Smooth muscle cell (in vitro differentiated cells): ENCODE measurements around the gene MYOCD. TPM values are rescaled to one million over a fixed set of nuclear protein-coding genes. Genes with fewer than 3 reads are reported as not detected.

Experiments used
- DNase-seq: peaks from one replicate; lab custom pipeline; 2025; ENCODE audit not compliant: unreplicated experiment; lab: John Stamatoyannopoulos, UW
- H2AFZ ChIP-seq: fragments of 200-600 bp; sonication (generic); 2 replicates; pipeline ENCODE4 v1.6.0; 2016; ENCODE audit warnings: antibody characterized with exemption, low read depth, mild to moderate bottlenecking
- H3F3A ChIP-seq: fragments of 200-600 bp; sonication (generic); 2 replicates; pipeline ENCODE4 v1.6.0; 2017; ENCODE audit warnings: antibody characterized with exemption, low read depth
- H3K27ac ChIP-seq: fragments of 200-600 bp; sonication (generic); 2 replicates; pipeline ENCODE4 v1.5.1; 2016; ENCODE audit warnings: low read depth, mild to moderate bottlenecking
- H3K27me3 ChIP-seq: fragments of 200-600 bp; sonication (generic); 2 replicates; pipeline ENCODE4 v1.6.1; 2016; ENCODE audit warnings: low read depth, mild to moderate bottlenecking
- H3K36me3 ChIP-seq: fragments of 200-600 bp; sonication (generic); 2 replicates; pipeline ENCODE4 v1.5.1; 2016; ENCODE audit warnings: low read depth
- H3K4me1 ChIP-seq: fragments of 200-600 bp; sonication (generic); 2 replicates; pipeline ENCODE4 v1.5.1; 2016; ENCODE audit warnings: low read depth
- H3K4me2 ChIP-seq: fragments of 200-600 bp; sonication (generic); 2 replicates; pipeline ENCODE4 v1.6.0; 2016; ENCODE audit warnings: mild to moderate bottlenecking
- H3K4me3 ChIP-seq: fragments of 200-600 bp; sonication (generic); 2 replicates; pipeline ENCODE4 v1.5.1; 2016; ENCODE audit warnings: mild to moderate bottlenecking
- H3K79me2 ChIP-seq: fragments of 200-600 bp; sonication (generic); 2 replicates; pipeline ENCODE4 v1.6.0; 2016; ENCODE audit warnings: low read depth, mild to moderate bottlenecking
- H3K9ac ChIP-seq: fragments of 200-600 bp; sonication (generic); 2 replicates; pipeline ENCODE4 v1.6.0; 2016; ENCODE audit warnings: low read depth
- H3K9me3 ChIP-seq: fragments of 200-600 bp; sonication (generic); replicated peaks from 2 replicates; pipeline ENCODE4 v1.5.1; 2016; ENCODE audit warnings: low read depth
- H4K20me1 ChIP-seq: fragments of 200-600 bp; sonication (generic); 2 replicates; pipeline ENCODE4 v1.6.0; 2016; ENCODE audit warnings: low read depth
- WGBS: methylation state at CpG from one replicate; pipeline ENCODE4 v1.1.7; 2016; ENCODE audit warnings: low lambda C conversion rate; 5-methylcytosine and 5-hydroxymethylcytosine counted together
- polyA plus RNA-seq: library from polyadenylated mRNA; unstranded; fragments of >200 nt; fragmentation: Nextera tagmentation; extraction: Ambion mirVana; gene quantifications from 2 replicates; pipeline ENCODE4 v1.2.1, GENCODE V29; 2016
- total RNA-seq: library from RNA; depleted of rRNA; stranded (reverse); fragments of >200 nt; gene quantifications from 2 replicates; pipeline ENCODE4 v1.2.3, GENCODE V29; 2014
- TF ChIP-seq, protein P1 (sequence below): fragments of 200-600 bp; sonication (generic); IDR thresholded peaks from 2 replicates; pipeline ENCODE4 v1.5.1; 2017; ENCODE audit warnings: borderline replicate concordance, mild to moderate bottlenecking, antibody characterized with exemption; ENCODE audit not compliant: insufficient read depth, poor library complexity, severe bottlenecking

The MYOCD gene
- total and polyA plus RNA-seq, 2 experiments from 2014 or later = 0.58 to 1.8 TPM

DNA sequence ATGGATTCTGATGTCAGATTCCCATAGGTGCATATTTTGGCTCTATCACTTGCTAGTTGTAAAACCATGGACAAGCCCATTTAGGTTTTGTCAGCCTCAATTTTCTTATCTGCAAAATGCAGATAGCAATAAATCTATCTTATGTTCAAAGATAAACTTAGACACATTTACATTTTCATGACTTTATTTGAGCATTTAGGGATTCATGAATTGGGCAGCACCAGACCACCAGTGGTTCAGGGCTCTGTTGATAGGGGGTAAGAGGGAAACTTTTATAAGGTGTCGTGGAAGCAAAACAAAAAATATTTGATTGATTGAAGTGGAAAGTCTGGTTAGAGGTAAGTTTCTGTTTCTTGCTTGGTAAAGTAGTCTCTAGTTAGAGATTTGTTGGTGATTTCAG lies 140.9 kb downstream of the MYOCD start:
- Histone ChIP-seq H2AFZ (no peak overlapping the region), H4K20me1 (no peaks in the 10 kb centered on the region), H3K79me2 (no peaks in the 10 kb centered on the region), H3F3A (no peaks in the 10 kb centered on the region), H3K4me3 (no peak overlapping the region), H3K27me3 (no peaks in the 10 kb centered on the region), H3K36me3 (no peaks in the 10 kb centered on the region), H3K9ac (no peak overlapping the region), H3K27ac (no peak overlapping the region), H3K9me3 (peaks cover 6% of the 10 kb centered on the region), H3K4me1 (no peaks in the 10 kb centered on the region), H3K4me2 (no peak overlapping the region)
- 98% methylated on average over 1 of the region's 1 CpG for WGBS
- TF ChIP-seq, protein P1, sequence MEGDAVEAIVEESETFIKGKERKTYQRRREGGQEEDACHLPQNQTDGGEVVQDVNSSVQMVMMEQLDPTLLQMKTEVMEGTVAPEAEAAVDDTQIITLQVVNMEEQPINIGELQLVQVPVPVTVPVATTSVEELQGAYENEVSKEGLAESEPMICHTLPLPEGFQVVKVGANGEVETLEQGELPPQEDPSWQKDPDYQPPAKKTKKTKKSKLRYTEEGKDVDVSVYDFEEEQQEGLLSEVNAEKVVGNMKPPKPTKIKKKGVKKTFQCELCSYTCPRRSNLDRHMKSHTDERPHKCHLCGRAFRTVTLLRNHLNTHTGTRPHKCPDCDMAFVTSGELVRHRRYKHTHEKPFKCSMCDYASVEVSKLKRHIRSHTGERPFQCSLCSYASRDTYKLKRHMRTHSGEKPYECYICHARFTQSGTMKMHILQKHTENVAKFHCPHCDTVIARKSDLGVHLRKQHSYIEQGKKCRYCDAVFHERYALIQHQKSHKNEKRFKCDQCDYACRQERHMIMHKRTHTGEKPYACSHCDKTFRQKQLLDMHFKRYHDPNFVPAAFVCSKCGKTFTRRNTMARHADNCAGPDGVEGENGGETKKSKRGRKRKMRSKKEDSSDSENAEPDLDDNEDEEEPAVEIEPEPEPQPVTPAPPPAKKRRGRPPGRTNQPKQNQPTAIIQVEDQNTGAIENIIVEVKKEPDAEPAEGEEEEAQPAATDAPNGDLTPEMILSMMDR = no peak
- no peak for DNase-seq

DNA sequence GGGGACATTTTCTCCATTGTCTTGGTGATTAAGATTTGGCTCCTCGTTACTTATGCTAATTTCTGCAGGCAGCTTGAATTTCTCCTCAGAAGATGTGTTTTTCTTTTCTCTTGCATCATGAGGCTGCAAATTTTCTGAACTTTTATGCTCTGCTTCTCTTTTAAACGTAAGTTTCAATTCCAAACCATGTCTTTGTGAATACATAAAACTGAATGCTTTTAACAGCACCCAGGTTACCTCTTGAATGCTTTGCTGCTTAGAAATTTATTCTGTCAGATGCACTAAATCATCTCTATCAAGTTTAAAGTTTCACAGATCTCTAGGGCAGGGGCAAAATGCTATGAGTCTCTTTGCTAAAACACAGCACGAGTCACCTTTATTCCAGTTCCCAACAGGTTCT lies 143.0 kb downstream of the MYOCD start:
- no peak overlapping the region for H3K27ac ChIP-seq
- no peaks in the 10 kb centered on the region for H3K27me3 ChIP-seq
- no peaks in the 10 kb centered on the region for H4K20me1 ChIP-seq
- 96% methylated on average over 3 of the region's 3 CpGs for WGBS
- no peaks in the 10 kb centered on the region for H3K36me3 ChIP-seq
- no peak overlapping the region for H3K4me2 ChIP-seq
- peaks cover 6% of the 10 kb centered on the region for H3K9me3 ChIP-seq
- DNase-seq = no peak
- H3K9ac ChIP-seq = no peak overlapping the region
- TF ChIP-seq, protein P1 = no peak
- H3K4me3 ChIP-seq = no peak overlapping the region
- no peak overlapping the region for H2AFZ ChIP-seq
- no peaks in the 10 kb centered on the region for H3K4me1 ChIP-seq
- H3F3A ChIP-seq = no peaks in the 10 kb centered on the region
- no peaks in the 10 kb centered on the region for H3K79me2 ChIP-seq

DNA sequence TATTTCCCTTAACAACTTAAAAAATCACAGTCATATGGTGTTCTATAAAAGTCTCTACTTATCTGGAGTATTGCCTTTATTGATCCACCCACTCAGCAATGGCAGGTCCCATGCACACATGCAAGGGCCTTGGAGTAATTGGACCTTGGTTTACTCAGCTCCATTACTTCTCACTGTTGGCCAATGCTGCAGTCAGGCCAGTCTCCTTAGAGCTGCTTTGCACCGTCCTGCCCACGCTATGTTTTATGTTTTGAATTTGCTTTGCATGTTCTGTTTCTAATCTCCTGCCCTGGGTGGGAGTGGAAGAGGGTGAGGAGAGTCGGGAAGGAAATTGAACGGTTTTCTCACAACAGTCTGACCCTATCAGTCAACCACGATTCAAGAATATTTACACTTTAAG lies 147.2 kb downstream of the MYOCD start:
- H3K27ac ChIP-seq = no peak overlapping the region
- 68% methylated on average over 5 of the region's 5 CpGs for WGBS
- H3K9me3 ChIP-seq = peaks cover 5% of the 10 kb centered on the region
- no peak for DNase-seq
- TF ChIP-seq, protein P1 = no peak
- H4K20me1 ChIP-seq = no peaks in the 10 kb centered on the region
- H3F3A ChIP-seq = no peaks in the 10 kb centered on the region
- H3K4me2 ChIP-seq = no peak overlapping the region
- H3K36me3 ChIP-seq = no peaks in the 10 kb centered on the region
- H3K79me2 ChIP-seq = no peaks in the 10 kb centered on the region
- no peaks in the 10 kb centered on the region for H3K27me3 ChIP-seq
- H3K9ac ChIP-seq = no peak overlapping the region
- no peak overlapping the region for H2AFZ ChIP-seq
- no peaks in the 10 kb centered on the region for H3K4me1 ChIP-seq
- H3K4me3 ChIP-seq = no peak overlapping the region

DNA sequence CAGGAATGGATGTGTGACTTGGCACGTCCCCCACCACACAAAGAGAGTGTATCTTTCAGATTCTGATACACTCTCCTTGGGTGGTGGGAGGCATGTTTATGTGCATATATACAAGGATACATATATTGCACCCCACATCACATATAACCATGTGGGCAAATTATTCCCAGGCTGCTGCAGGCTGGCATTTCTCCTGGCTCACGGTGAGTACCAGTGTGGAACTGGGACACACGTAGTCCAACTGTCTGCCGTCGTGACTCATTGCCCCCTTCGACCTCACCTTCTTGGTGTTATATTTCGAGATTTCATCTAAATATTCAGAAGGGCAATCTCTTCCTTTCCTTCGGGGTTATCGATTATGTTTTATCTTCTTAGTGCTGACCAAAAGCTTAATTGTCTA lies 148.0 kb downstream of the MYOCD start:
- Histone ChIP-seq H3K27ac (no peak overlapping the region), H3K36me3 (no peaks in the 10 kb centered on the region), H3K4me3 (no peak overlapping the region), H3K27me3 (no peaks in the 10 kb centered on the region), H3K9me3 (no peaks in the 10 kb centered on the region), H3K4me1 (no peaks in the 10 kb centered on the region), H3K79me2 (no peaks in the 10 kb centered on the region), H2AFZ (no peak overlapping the region), H3K9ac (no peak overlapping the region), H3K4me2 (no peak overlapping the region), H3F3A (no peaks in the 10 kb centered on the region), H4K20me1 (no peaks in the 10 kb centered on the region)
- TF ChIP-seq, protein P1 = no peak
- 93% methylated on average over 9 of the region's 9 CpGs for WGBS
- no peak for DNase-seq
